CD4-positive, alpha-beta memory T cell (primary cell): ENCODE measurements around the gene TFEC. TPM values are rescaled to one million over a fixed set of nuclear protein-coding genes. Genes with fewer than 3 reads are reported as not detected.

Experiments used
- CTCF ChIA-PET: fragments of 350-600 bp; sonication (Branson Sonifier 250); formaldehyde crosslinking; loops from one replicate; lab custom pipeline; 2021; ENCODE audit warnings: inconsistent platforms; ENCODE audit not compliant: partially characterized antibody; lab: Charles Lee
- POLR2A ChIA-PET: fragments of 350-600 bp; sonication (Branson Sonifier 250); formaldehyde crosslinking; loops from one replicate; lab custom pipeline; 2021; ENCODE audit not compliant: partially characterized antibody; lab: Charles Lee
- DNase-seq, 5 donors: peaks; one replicate each; pipeline versions ENCODE4 v3.0.0 to v3.0.0-alpha.2; 2020 to 2022; ENCODE audit warnings: mixed read lengths in 1 of 5
- H3K27ac ChIP-seq: one replicate; pipeline ENCODE4 v1.7.0; 2013; ENCODE audit warnings: low read depth, low read length
- H3K27me3 ChIP-seq: 2 replicates; pipeline ENCODE4 v1.7.0; 2013; ENCODE audit warnings: mild to moderate bottlenecking, low read length, moderate library complexity; ENCODE audit not compliant: insufficient read depth
- H3K36me3 ChIP-seq: 2 replicates; pipeline ENCODE4 v1.7.0; 2013; ENCODE audit warnings: mild to moderate bottlenecking, low read length, moderate library complexity; ENCODE audit not compliant: insufficient read depth
- H3K4me1 ChIP-seq: 2 replicates; pipeline ENCODE4 v1.7.0; 2013; ENCODE audit warnings: mild to moderate bottlenecking, low read length, moderate library complexity; ENCODE audit not compliant: insufficient read depth
- H3K4me3 ChIP-seq, 2 donors: one replicate each; pipeline ENCODE4 v1.7.0; 2013; ENCODE audit warnings: low read length in 2 of 2, mild to moderate bottlenecking in 1 of 2
- H3K9me3 ChIP-seq, 2 donors: one replicate each; pipeline ENCODE4 v1.7.0; 2013; ENCODE audit warnings: low read length in 2 of 2, control low read depth in 1 of 2; ENCODE audit not compliant: control insufficient read depth in 1 of 2
- H3K27ac Mint-ChIP-seq, 7 donors: one replicate each; pipeline ENCODE4 v1.8.0; 2020 to 2021; ENCODE audit warnings: mixed read lengths in 7 of 7, mild to moderate bottlenecking in 6 of 7, inconsistent platforms in 3 of 7, moderate library complexity in 3 of 7
- H3K27me3 Mint-ChIP-seq, 2 donors: one replicate each; pipeline ENCODE4 v1.8.0; 2020 to 2021; ENCODE audit warnings: mixed read lengths in 2 of 2
- H3K36me3 Mint-ChIP-seq, 2 donors: one replicate each; pipeline ENCODE4 v1.8.0; 2020 to 2021; ENCODE audit warnings: mixed read lengths in 2 of 2, inconsistent platforms in 1 of 2, mild to moderate bottlenecking in 1 of 2
- H3K4me1 Mint-ChIP-seq, 4 donors: one replicate each; pipeline ENCODE4 v1.8.0; 2020 to 2021; ENCODE audit warnings: mixed read lengths in 4 of 4, mild to moderate bottlenecking in 1 of 4
- H3K4me3 Mint-ChIP-seq, 8 donors: one replicate each; pipeline ENCODE4 v1.8.0; 2020 to 2021; ENCODE audit warnings: mixed read lengths in 8 of 8, mild to moderate bottlenecking in 7 of 8, moderate library complexity in 6 of 8, inconsistent platforms in 3 of 8
- H3K9me3 Mint-ChIP-seq, 8 donors: one replicate each; pipeline ENCODE4 v1.8.0; 2020 to 2021; ENCODE audit warnings: mixed read lengths in 8 of 8, mild to moderate bottlenecking in 5 of 8, inconsistent platforms in 3 of 8, moderate library complexity in 1 of 8
- intact Hi-C: fragments of 100-400 bp; cut with micrococcal nuclease; formaldehyde crosslinking; loops from one replicate; pipeline ENCODE4 v1.15.1; 2023
- polyA plus RNA-seq, 2 donors: library from polyadenylated mRNA; unstranded; fragments of 300-500 nt; fragmentation: Illumina TruSeq; gene quantifications; one replicate each; pipeline ENCODE4 v1.2.3, GENCODE V29; 2021
- total RNA-seq, 2 experiments: library from RNA; stranded (reverse); gene quantifications; one replicate each; pipeline ENCODE4 v1.2.3, GENCODE V29; 2021

The TFEC gene
- total and polyA plus RNA-seq, 4 experiments from 2014 or later, result 0.20 to 1.2 (median 0.70) TPM; not detected in 1

GRCh38 chr7:115953592-115954255, 76.8 kb downstream of the TFEC start:
- no peaks in the 10 kb centered on the region for H3K9me3 ChIP-seq
- no peaks in the 10 kb centered on the region for H3K9me3 Mint-ChIP-seq
- H3K27ac Mint-ChIP-seq, result no peak overlapping the region
- ChIA-PET POLR2A (no interaction called here), CTCF (no interaction called here)
- no peak overlapping the region for H3K4me3 Mint-ChIP-seq
- no peak overlapping the region for H3K4me3 ChIP-seq
- no peaks in the 10 kb centered on the region for H3K4me1 Mint-ChIP-seq
- intact Hi-C loops, result no loop called here
- H3K27me3 Mint-ChIP-seq, result no peaks in the 10 kb centered on the region
- no peaks in the 10 kb centered on the region for H3K4me1 ChIP-seq
- no peaks in the 10 kb centered on the region for H3K27me3 ChIP-seq
- H3K36me3 ChIP-seq, result no peaks in the 10 kb centered on the region
- H3K27ac ChIP-seq, result no peak overlapping the region
- no peak for DNase-seq
- no peaks in the 10 kb centered on the region for H3K36me3 Mint-ChIP-seq

GRCh38 chr7:115952832-115953231, 77.7 kb downstream of the TFEC start:
- Histone ChIP-seq H3K27me3 (no peaks in the 10 kb centered on the region), H3K4me3 (no peak overlapping the region), H3K9me3 (no peaks in the 10 kb centered on the region), H3K36me3 (no peaks in the 10 kb centered on the region), H3K4me1 (no peaks in the 10 kb centered on the region), H3K27ac (no peak overlapping the region)
- no peak overlapping the region for H3K27ac Mint-ChIP-seq
- H3K4me3 Mint-ChIP-seq, result no peak overlapping the region
- no peaks in the 10 kb centered on the region for H3K4me1 Mint-ChIP-seq
- ChIA-PET POLR2A (no interaction called here), CTCF (no interaction called here)
- H3K27me3 Mint-ChIP-seq, result no peaks in the 10 kb centered on the region
- no peak for DNase-seq
- no peaks in the 10 kb centered on the region for H3K36me3 Mint-ChIP-seq
- intact Hi-C loops, result no loop called here
- no peaks in the 10 kb centered on the region for H3K9me3 Mint-ChIP-seq

- Mint-ChIP-seq H3K27ac (no peak overlapping the region), H3K27me3 (no peaks in the 10 kb centered on the region), H3K4me1 (no peaks in the 10 kb centered on the region), H3K36me3 (no peaks in the 10 kb centered on the region), H3K9me3 (no peaks in the 10 kb centered on the region), H3K4me3 (no peak overlapping the region)
- no peak overlapping the region for H3K4me3 ChIP-seq
- H3K36me3 ChIP-seq, result no peaks in the 10 kb centered on the region
- POLR2A ChIA-PET, result no interaction called here
- intact Hi-C loops, result no loop called here
- CTCF ChIA-PET, result no interaction called here
- no peak overlapping the region for H3K27ac ChIP-seq
- H3K4me1 ChIP-seq, result no peaks in the 10 kb centered on the region
- no peak for DNase-seq
- no peaks in the 10 kb centered on the region for H3K9me3 ChIP-seq
- no peaks in the 10 kb centered on the region for H3K27me3 ChIP-seq
Observed at GRCh38 chr7:115951547-115951946, 79.0 kb downstream of the TFEC start.

- intact Hi-C loops, result no loop called here
- Histone ChIP-seq H3K27me3 (no peaks in the 10 kb centered on the region), H3K36me3 (no peaks in the 10 kb centered on the region), H3K9me3 (no peaks in the 10 kb centered on the region), H3K4me3 (no peak overlapping the region), H3K4me1 (no peaks in the 10 kb centered on the region), H3K27ac (no peak overlapping the region)
- CTCF ChIA-PET, result no interaction called here
- no peak overlapping the region for H3K4me3 Mint-ChIP-seq
- H3K9me3 Mint-ChIP-seq, result peaks cover 0 to 2% (median 0%) of the 10 kb centered on the region in 8 donors
- H3K27ac Mint-ChIP-seq, result no peak overlapping the region
- POLR2A ChIA-PET, result no interaction called here
- no peaks in the 10 kb centered on the region for H3K27me3 Mint-ChIP-seq
- no peak for DNase-seq
- no peaks in the 10 kb centered on the region for H3K4me1 Mint-ChIP-seq
- no peaks in the 10 kb centered on the region for H3K36me3 Mint-ChIP-seq
Observed at GRCh38 chr7:115941703-115942268, 88.8 kb downstream of the TFEC start.

- Histone ChIP-seq H3K27me3 (no peaks in the 10 kb centered on the region), H3K27ac (no peak overlapping the region), H3K4me1 (no peaks in the 10 kb centered on the region), H3K36me3 (no peaks in the 10 kb centered on the region), H3K4me3 (no peak overlapping the region), H3K9me3 (no peaks in the 10 kb centered on the region)
- Mint-ChIP-seq H3K4me3 (no peak overlapping the region), H3K27ac (no peak overlapping the region), H3K27me3 (no peaks in the 10 kb centered on the region), H3K36me3 (no peaks in the 10 kb centered on the region), H3K9me3 (peaks cover 0 to 2% (median 0%) of the 10 kb centered on the region in 8 donors), H3K4me1 (no peaks in the 10 kb centered on the region)
- CTCF ChIA-PET, result no interaction called here
- no peak for DNase-seq
- intact Hi-C loops, result no loop called here
- POLR2A ChIA-PET, result no interaction called here
Observed at GRCh38 chr7:115940460-115941060, 90.0 kb downstream of the TFEC start.

- Mint-ChIP-seq H3K27me3 (no peaks in the 10 kb centered on the region), H3K27ac (no peak overlapping the region), H3K36me3 (no peaks in the 10 kb centered on the region), H3K9me3 (no peaks in the 10 kb centered on the region), H3K4me3 (no peak overlapping the region), H3K4me1 (no peaks in the 10 kb centered on the region)
- ChIA-PET POLR2A (no interaction called here), CTCF (no interaction called here)
- H3K27me3 ChIP-seq, result no peaks in the 10 kb centered on the region
- intact Hi-C loops, result no loop called here
- no peaks in the 10 kb centered on the region for H3K36me3 ChIP-seq
- H3K4me3 ChIP-seq, result no peak overlapping the region
- H3K27ac ChIP-seq, result no peak overlapping the region
- H3K4me1 ChIP-seq, result no peaks in the 10 kb centered on the region
- no peak for DNase-seq
- no peaks in the 10 kb centered on the region for H3K9me3 ChIP-seq
Observed at GRCh38 chr7:115937960-115938359, 92.6 kb downstream of the TFEC start.

GRCh38 chr7:115933471-115933870, 97.1 kb downstream of the TFEC start:
- Histone ChIP-seq H3K27me3 (no peaks in the 10 kb centered on the region), H3K9me3 (no peaks in the 10 kb centered on the region), H3K4me3 (no peak overlapping the region), H3K27ac (no peak overlapping the region), H3K4me1 (no peaks in the 10 kb centered on the region), H3K36me3 (no peaks in the 10 kb centered on the region)
- Mint-ChIP-seq H3K4me3 (no peak overlapping the region), H3K36me3 (no peaks in the 10 kb centered on the region), H3K4me1 (no peaks in the 10 kb centered on the region), H3K27ac (no peak overlapping the region), H3K27me3 (peaks cover 0 to 2% of the 10 kb centered on the region in 2 donors), H3K9me3 (peaks cover 0 to 3% (median 0%) of the 10 kb centered on the region in 8 donors)
- CTCF ChIA-PET, result interaction anchor here (0.9 kb wide), 1 partner anchor 11 kb away, joined by 3 read pairs; no protein-coding TSS in a partner anchor
- no peak for DNase-seq
- intact Hi-C loops, result no loop called here
- POLR2A ChIA-PET, result no interaction called here
